RCC 7860 (cell line): ENCODE measurements around the gene KNDC1.
"Not testable (repeated sequence)": the region's sequence is repeated elsewhere in the genome, so short reads cannot be mapped to it uniquely, and the experiment has no call there.

ENCODE experiments used
- DNase-seq: peaks from one replicate; pipeline ENCODE4 v3.0.0-alpha.2; 2015; ENCODE audit warnings: low spot score
- FAIRE-seq: peaks from 2 replicates; lab custom pipeline; 2012; peaks lifted over from hg19 to GRCh38; lab: Jason Lieb, UNC

Gene KNDC1

GRCh38 chr10:133162178-133162909, 2.3 kb downstream of the KNDC1 start:
- no peak for FAIRE-seq
- DNase-seq, result no peak

- no peak for DNase-seq
- no peak for FAIRE-seq
Measured at GRCh38 chr10:133162910-133163856, 3.2 kb downstream of the KNDC1 start.

GRCh38 chr10:133163889-133164815, 4.1 kb downstream of the KNDC1 start:
- FAIRE-seq (no peak), DNase-seq (no peak)

- DNase-seq (no peak), FAIRE-seq (no peak)
Measured at GRCh38 chr10:133164816-133165555, 5.0 kb downstream of the KNDC1 start.

- no peak for DNase-seq
- no peak for FAIRE-seq
Measured at GRCh38 chr10:133165556-133166503, 5.8 kb downstream of the KNDC1 start.

GRCh38 chr10:133166504-133166827, 6.4 kb downstream of the KNDC1 start:
- FAIRE-seq (no peak), DNase-seq (no peak)

GRCh38 chr10:133166828-133167692, 7.0 kb downstream of the KNDC1 start:
- FAIRE-seq, result no peak
- no peak for DNase-seq

GRCh38 chr10:133167693-133168616, 7.9 kb downstream of the KNDC1 start:
- FAIRE-seq, result no peak
- DNase-seq, result no peak

- no peak for FAIRE-seq
Measured at GRCh38 chr10:133168617-133169031, 8.6 kb downstream of the KNDC1 start.

GRCh38 chr10:133169173-133169947, 9.3 kb downstream of the KNDC1 start:
- DNase-seq (no peak), FAIRE-seq (no peak)

More at GRCh38 chr10:133168617-133169031, 8.6 kb downstream of the KNDC1 start:
- DNase-seq, result no peak

- FAIRE-seq (no peak), DNase-seq (no peak)
Measured at GRCh38 chr10:133170092-133170491, 10.1 kb downstream of the KNDC1 start.

GRCh38 chr10:133173860-133174640, 14.0 kb downstream of the KNDC1 start:
- no peak for FAIRE-seq
- no peak for DNase-seq

GRCh38 chr10:133174689-133175263, 14.8 kb downstream of the KNDC1 start:
- FAIRE-seq, result no peak
- DNase-seq, result no peak

- DNase-seq, FAIRE-seq: not testable (repeated sequence)
Measured at GRCh38 chr10:133175624-133176023, 15.6 kb downstream of the KNDC1 start.

GRCh38 chr10:133176546-133176945, 16.5 kb downstream of the KNDC1 start:
- no peak for FAIRE-seq
- DNase-seq, result no peak
